ENCODE results near the gene DTWD2.

DTWD2 gene

GRCh38 chr5:118987988-118988865, at the start of gene DTWD2:
DTWD2 (minus strand) TSS chr5:118988547; CDS start chr5:118988511, 36 bp downstream.
- H3K4me3 ChIP-seq (ENCODE audit: low read length in 2 of 2) = peak within 1 kb of the TSS; percentile 70 to 87
- peaks cover 3% of the 10 kb centered on the region for H3K4me1 ChIP-seq (ENCODE audit: control insufficient read depth, insufficient read depth, low read length)
- H3K36me3 ChIP-seq (ENCODE audit: control insufficient read depth in 2 of 2, insufficient read depth in 2 of 2, low read length in 2 of 2) = no peaks in the 10 kb centered on the region
- peak within 1 kb of the TSS; percentile 77 for H3K27ac ChIP-seq (ENCODE audit: low read length)
- no peaks in the 10 kb centered on the region for H3K27me3 ChIP-seq (ENCODE audit: control insufficient read depth in 1 of 2, insufficient read depth in 2 of 2, low read length in 2 of 2)
- H3K9ac ChIP-seq (ENCODE audit: low read length in 2 of 2) = peak within 1 kb of the TSS; percentile 69 to 90
- H3K9me3 ChIP-seq (ENCODE audit: control insufficient read depth in 2 of 2, low read length in 2 of 2) = no peaks in the 10 kb centered on the region

GRCh38 chr5:119037496-119038215, 49.3 kb upstream of the DTWD2 start:
- no peak overlapping the region for H3K27ac ChIP-seq (ENCODE audit: low read length)
- no peaks in the 10 kb centered on the region for H3K4me1 ChIP-seq (ENCODE audit: control insufficient read depth, insufficient read depth, low read length)
- no peaks in the 10 kb centered on the region for H3K36me3 ChIP-seq (ENCODE audit: control insufficient read depth in 2 of 2, insufficient read depth in 2 of 2, low read length in 2 of 2)
- no peak overlapping the region for H3K4me3 ChIP-seq (ENCODE audit: low read length in 2 of 2)
- H3K9ac ChIP-seq (ENCODE audit: low read length in 2 of 2) = no peak overlapping the region
- no peaks in the 10 kb centered on the region for H3K9me3 ChIP-seq (ENCODE audit: control insufficient read depth in 2 of 2, low read length in 2 of 2)
- no peaks in the 10 kb centered on the region for H3K27me3 ChIP-seq (ENCODE audit: control insufficient read depth in 1 of 2, insufficient read depth in 2 of 2, low read length in 2 of 2)

GRCh38 chr5:119036101-119036762, 47.9 kb upstream of the DTWD2 start:
- Histone ChIP-seq H3K9me3 (ENCODE audit: control insufficient read depth in 2 of 2, low read length in 2 of 2) (no peaks in the 10 kb centered on the region), H3K36me3 (ENCODE audit: control insufficient read depth in 2 of 2, insufficient read depth in 2 of 2, low read length in 2 of 2) (no peaks in the 10 kb centered on the region), H3K4me3 (ENCODE audit: low read length in 2 of 2) (no peak overlapping the region), H3K4me1 (ENCODE audit: control insufficient read depth, insufficient read depth, low read length) (no peaks in the 10 kb centered on the region), H3K27ac (ENCODE audit: low read length) (no peak overlapping the region), H3K9ac (ENCODE audit: low read length in 2 of 2) (no peak overlapping the region), H3K27me3 (ENCODE audit: control insufficient read depth in 1 of 2, insufficient read depth in 2 of 2, low read length in 2 of 2) (no peaks in the 10 kb centered on the region)

- Histone ChIP-seq H3K9me3 (ENCODE audit: control insufficient read depth in 2 of 2, low read length in 2 of 2) (no peaks in the 10 kb centered on the region), H3K27ac (ENCODE audit: low read length) (no peak overlapping the region), H3K27me3 (ENCODE audit: control insufficient read depth in 1 of 2, insufficient read depth in 2 of 2, low read length in 2 of 2) (no peaks in the 10 kb centered on the region), H3K4me3 (ENCODE audit: low read length in 2 of 2) (no peak overlapping the region), H3K4me1 (ENCODE audit: control insufficient read depth, insufficient read depth, low read length) (no peaks in the 10 kb centered on the region), H3K36me3 (ENCODE audit: control insufficient read depth in 2 of 2, insufficient read depth in 2 of 2, low read length in 2 of 2) (no peaks in the 10 kb centered on the region), H3K9ac (ENCODE audit: low read length in 2 of 2) (no peak overlapping the region)
These were observed 44.8 kb upstream of the DTWD2 start for GRCh38 chr5:119033135-119033534.

- H3K4me3 ChIP-seq (ENCODE audit: low read length in 2 of 2) = no peak overlapping the region
These were observed 44.3 kb upstream of the DTWD2 start for GRCh38 chr5:119032656-119033055.

GRCh38 chr5:119031905-119032304, 43.6 kb upstream of the DTWD2 start:
- H3K27me3 ChIP-seq (ENCODE audit: control insufficient read depth in 1 of 2, insufficient read depth in 2 of 2, low read length in 2 of 2) = no peaks in the 10 kb centered on the region
- H3K27ac ChIP-seq (ENCODE audit: low read length) = no peak overlapping the region
- no peak overlapping the region for H3K4me3 ChIP-seq (ENCODE audit: low read length in 2 of 2)
- H3K4me1 ChIP-seq (ENCODE audit: control insufficient read depth, insufficient read depth, low read length) = no peaks in the 10 kb centered on the region
- no peak overlapping the region for H3K9ac ChIP-seq (ENCODE audit: low read length in 2 of 2)
- no peaks in the 10 kb centered on the region for H3K36me3 ChIP-seq (ENCODE audit: control insufficient read depth in 2 of 2, insufficient read depth in 2 of 2, low read length in 2 of 2)
- no peaks in the 10 kb centered on the region for H3K9me3 ChIP-seq (ENCODE audit: control insufficient read depth in 2 of 2, low read length in 2 of 2)

More at GRCh38 chr5:119032656-119033055, 44.3 kb upstream of the DTWD2 start:
- H3K9ac ChIP-seq (ENCODE audit: low read length in 2 of 2) = no peak overlapping the region
- no peaks in the 10 kb centered on the region for H3K4me1 ChIP-seq (ENCODE audit: control insufficient read depth, insufficient read depth, low read length)
- H3K9me3 ChIP-seq (ENCODE audit: control insufficient read depth in 2 of 2, low read length in 2 of 2) = no peaks in the 10 kb centered on the region
- no peak overlapping the region for H3K27ac ChIP-seq (ENCODE audit: low read length)
- H3K36me3 ChIP-seq (ENCODE audit: control insufficient read depth in 2 of 2, insufficient read depth in 2 of 2, low read length in 2 of 2) = no peaks in the 10 kb centered on the region
- no peaks in the 10 kb centered on the region for H3K27me3 ChIP-seq (ENCODE audit: control insufficient read depth in 1 of 2, insufficient read depth in 2 of 2, low read length in 2 of 2)

GRCh38 chr5:119031011-119031886, 42.9 kb upstream of the DTWD2 start:
- Histone ChIP-seq H3K27ac (ENCODE audit: low read length) (no peak overlapping the region), H3K4me1 (ENCODE audit: control insufficient read depth, insufficient read depth, low read length) (no peaks in the 10 kb centered on the region), H3K36me3 (ENCODE audit: control insufficient read depth in 2 of 2, insufficient read depth in 2 of 2, low read length in 2 of 2) (no peaks in the 10 kb centered on the region), H3K4me3 (ENCODE audit: low read length in 2 of 2) (no peak overlapping the region), H3K9ac (ENCODE audit: low read length in 2 of 2) (no peak overlapping the region), H3K9me3 (ENCODE audit: control insufficient read depth in 2 of 2, low read length in 2 of 2) (no peaks in the 10 kb centered on the region), H3K27me3 (ENCODE audit: control insufficient read depth in 1 of 2, insufficient read depth in 2 of 2, low read length in 2 of 2) (no peaks in the 10 kb centered on the region)

- Histone ChIP-seq H3K4me1 (ENCODE audit: control insufficient read depth, insufficient read depth, low read length) (no peaks in the 10 kb centered on the region), H3K4me3 (ENCODE audit: low read length in 2 of 2) (no peak overlapping the region), H3K27me3 (ENCODE audit: control insufficient read depth in 1 of 2, insufficient read depth in 2 of 2, low read length in 2 of 2) (no peaks in the 10 kb centered on the region), H3K9me3 (ENCODE audit: control insufficient read depth in 2 of 2, low read length in 2 of 2) (no peaks in the 10 kb centered on the region), H3K9ac (ENCODE audit: low read length in 2 of 2) (no peak overlapping the region), H3K36me3 (ENCODE audit: control insufficient read depth in 2 of 2, insufficient read depth in 2 of 2, low read length in 2 of 2) (no peaks in the 10 kb centered on the region), H3K27ac (ENCODE audit: low read length) (no peak overlapping the region)
These were observed 40.2 kb upstream of the DTWD2 start for GRCh38 chr5:119028575-119028974.

GRCh38 chr5:119022773-119023172, 34.4 kb upstream of the DTWD2 start:
- Histone ChIP-seq H3K4me1 (ENCODE audit: control insufficient read depth, insufficient read depth, low read length) (no peaks in the 10 kb centered on the region), H3K9me3 (ENCODE audit: control insufficient read depth in 2 of 2, low read length in 2 of 2) (no peaks in the 10 kb centered on the region), H3K4me3 (ENCODE audit: low read length in 2 of 2) (no peak overlapping the region), H3K9ac (ENCODE audit: low read length in 2 of 2) (no peak overlapping the region), H3K27me3 (ENCODE audit: control insufficient read depth in 1 of 2, insufficient read depth in 2 of 2, low read length in 2 of 2) (no peaks in the 10 kb centered on the region), H3K27ac (ENCODE audit: low read length) (no peak overlapping the region), H3K36me3 (ENCODE audit: control insufficient read depth in 2 of 2, insufficient read depth in 2 of 2, low read length in 2 of 2) (no peaks in the 10 kb centered on the region)

Measured in stomach smooth muscle (tissue), 2 donors.